Measurements from ENCODE around the gene PLCH1. TPM values are rescaled to one million over a fixed set of nuclear protein-coding genes. Genes with fewer than 3 reads are reported as not detected.

The PLCH1 gene
- polyA plus RNA-seq, 6 donors from 2014 or later = not detected

DNA sequence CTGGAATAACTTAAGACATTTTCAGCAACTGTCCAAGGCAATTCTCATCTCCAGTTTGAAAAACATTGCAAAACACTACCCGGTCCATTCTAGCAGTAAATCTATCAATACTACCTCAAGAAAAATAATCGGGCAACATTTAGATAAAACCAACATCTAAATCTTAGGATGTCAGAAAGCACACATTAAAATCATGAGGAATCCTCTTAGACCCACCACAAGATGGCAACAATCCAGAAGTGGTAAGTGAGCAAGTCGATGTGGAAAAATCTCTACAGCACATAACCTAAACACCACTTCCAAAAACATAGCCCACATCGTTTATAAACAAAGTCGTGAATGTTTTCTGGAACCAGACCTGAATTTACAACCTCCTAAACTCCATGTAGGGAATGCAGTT is 5.7 kb downstream of the PLCH1 start:
- no peaks in the 10 kb centered on the region for H3K9me3 Mint-ChIP-seq

DNA sequence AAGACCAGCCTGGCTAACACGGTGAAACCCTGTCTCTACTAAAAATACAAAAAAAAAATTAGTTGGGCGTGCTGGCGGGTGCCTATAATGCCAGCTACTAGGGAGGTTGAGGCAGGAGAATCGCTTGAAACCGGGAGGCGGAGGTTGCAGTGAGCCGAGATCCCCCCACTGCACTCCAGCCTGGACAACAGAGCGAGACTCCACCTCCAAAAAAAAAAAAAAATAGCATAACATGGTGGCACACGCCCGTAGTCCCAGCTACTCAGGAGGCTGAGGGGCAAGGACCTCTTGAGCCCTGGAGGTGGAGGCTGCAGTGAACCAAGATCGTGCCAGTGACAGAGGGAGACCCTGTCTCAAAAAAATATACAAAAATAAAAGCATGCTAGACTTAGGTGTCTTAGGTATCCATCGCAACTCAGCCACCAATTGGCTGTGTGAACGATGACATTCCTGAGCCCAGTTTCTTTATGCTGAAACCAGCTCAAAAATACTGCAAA is 6.2 kb downstream of the PLCH1 start:
- H3K27me3 Mint-ChIP-seq = peaks cover 32 to 33% (median 32%) of the 10 kb centered on the region in 3 donors
- no peak overlapping the region for H3K4me3 Mint-ChIP-seq
- peaks cover 9 to 15% (median 12%) of the 10 kb centered on the region in 3 donors for H3K4me1 Mint-ChIP-seq

More for the DNA sequence above, 5.7 kb downstream of the PLCH1 start:
- H3K36me3 Mint-ChIP-seq = no peaks in the 10 kb centered on the region
- ATAC-seq (ENCODE audit: low read depth in 2 of 2) = no peak
- peaks cover 13 to 20% (median 15%) of the 10 kb centered on the region in 3 donors for H3K4me1 Mint-ChIP-seq
- no peak overlapping the region for H3K27ac Mint-ChIP-seq
- no peak for DNase-seq
- H3K4me3 Mint-ChIP-seq = no peak overlapping the region
- peaks cover 32 to 35% (median 32%) of the 10 kb centered on the region in 3 donors for H3K27me3 Mint-ChIP-seq

GRCh38 chr3:155737844-155738460 is 6.9 kb downstream of the PLCH1 start:
- Mint-ChIP-seq H3K36me3 (no peaks in the 10 kb centered on the region), H3K4me3 (peak overlapping the region in 2 of 8 donors; percentile 16 to 65), H3K27ac (peak overlapping the region in 2 of 6 donors; percentile 10 to 64), H3K27me3 (peaks cover 29 to 34% (median 32%) of the 10 kb centered on the region in 3 donors), H3K9me3 (peaks cover 0 to 3% (median 0%) of the 10 kb centered on the region in 7 donors), H3K4me1 (peaks cover 6 to 8% (median 7%) of the 10 kb centered on the region in 3 donors)
- ATAC-seq (ENCODE audit: low read depth in 2 of 2) (peak; percentile 39 to 42), DNase-seq (no peak)

More for the DNA sequence above, 6.2 kb downstream of the PLCH1 start:
- H3K27ac Mint-ChIP-seq = no peak overlapping the region
- no peaks in the 10 kb centered on the region for H3K36me3 Mint-ChIP-seq
- H3K9me3 Mint-ChIP-seq = peaks cover 0 to under 1% (median 0%) of the 10 kb centered on the region in 7 donors
- DNase-seq (no peak), ATAC-seq (ENCODE audit: low read depth in 2 of 2) (no peak)

DNA sequence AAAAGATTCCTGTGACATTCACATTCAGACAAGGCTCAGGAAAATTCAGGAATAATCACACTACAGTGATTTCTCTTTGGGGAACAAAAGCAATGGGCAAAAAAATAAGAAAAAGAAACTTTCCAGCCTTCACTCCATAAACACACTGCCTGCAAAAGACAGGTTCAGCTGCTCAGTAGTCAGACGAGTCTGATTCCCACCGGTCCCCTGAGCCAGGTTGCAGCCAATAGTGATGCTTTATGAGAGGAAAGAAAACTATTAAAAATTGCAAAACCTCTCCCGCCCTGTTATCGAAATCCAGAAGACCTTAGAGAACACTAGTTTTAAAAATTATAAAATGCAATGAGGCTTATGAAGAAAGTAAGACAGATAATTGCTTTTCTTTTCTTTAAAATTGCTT is 8.5 kb downstream of the PLCH1 start:
- H3K4me1 Mint-ChIP-seq = peaks cover 6 to 8% (median 7%) of the 10 kb centered on the region in 3 donors
- DNase-seq = no peak

GRCh38 chr3:155730843-155731242 is 14.0 kb downstream of the PLCH1 start:
- DNase-seq = no peak
- Mint-ChIP-seq H3K27me3 (peaks cover 4 to 25% (median 23%) of the 10 kb centered on the region in 3 donors), H3K4me3 (no peak overlapping the region), H3K4me1 (no peaks in the 10 kb centered on the region), H3K36me3 (no peaks in the 10 kb centered on the region), H3K27ac (no peak overlapping the region), H3K9me3 (peaks cover 0 to 3% (median 0%) of the 10 kb centered on the region in 7 donors)
- ATAC-seq (ENCODE audit: low read depth in 2 of 2) = no peak

More for the DNA sequence above, 8.5 kb downstream of the PLCH1 start:
- Mint-ChIP-seq H3K4me3 (no peak overlapping the region), H3K27ac (no peak overlapping the region), H3K27me3 (peaks cover 24 to 30% (median 26%) of the 10 kb centered on the region in 3 donors), H3K36me3 (no peaks in the 10 kb centered on the region), H3K9me3 (peaks cover 0 to 3% (median 0%) of the 10 kb centered on the region in 7 donors)
- ATAC-seq (ENCODE audit: low read depth in 2 of 2) = no peak

- H3K4me3 Mint-ChIP-seq = no peak overlapping the region
- ATAC-seq (ENCODE audit: low read depth in 2 of 2) (no peak), DNase-seq (no peak)
- H3K36me3 Mint-ChIP-seq = no peaks in the 10 kb centered on the region
- H3K27me3 Mint-ChIP-seq = peaks cover 4 to 25% (median 18%) of the 10 kb centered on the region in 3 donors
- H3K9me3 Mint-ChIP-seq = no peaks in the 10 kb centered on the region
- no peaks in the 10 kb centered on the region for H3K4me1 Mint-ChIP-seq
- H3K27ac Mint-ChIP-seq = no peak overlapping the region
Measured at GRCh38 chr3:155727836-155728235, 17.0 kb downstream of the PLCH1 start.

DNA sequence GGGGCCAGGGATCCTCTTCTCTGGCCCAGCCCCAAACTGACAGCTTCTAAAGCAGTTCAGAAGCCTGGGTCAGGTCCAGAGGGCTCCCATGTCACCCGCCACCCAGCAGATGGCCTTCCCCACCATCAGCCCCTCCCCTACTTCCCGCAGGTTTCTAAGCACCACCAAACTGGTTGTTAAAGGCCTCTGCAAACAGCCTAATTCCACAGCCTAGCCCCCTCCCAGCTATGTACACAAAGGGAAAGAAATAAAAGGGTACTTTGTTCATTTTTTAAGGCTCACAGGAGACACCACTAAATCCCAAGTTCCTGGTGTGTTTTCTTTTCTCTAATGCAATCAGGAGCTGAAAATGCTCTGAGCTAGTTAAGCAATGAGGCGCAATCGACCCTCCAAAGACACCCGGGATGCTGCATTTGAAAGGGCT is 30.6 kb downstream of the PLCH1 start:
- no peak for ATAC-seq (ENCODE audit: low read depth in 2 of 2)
- DNase-seq = no peak
- Mint-ChIP-seq H3K4me3 (no peak overlapping the region), H3K27me3 (no peaks in the 10 kb centered on the region), H3K36me3 (peaks cover 10 to 19% of the 10 kb centered on the region in 2 donors), H3K4me1 (no peaks in the 10 kb centered on the region), H3K9me3 (peaks cover 11 to 28% (median 19%) of the 10 kb centered on the region in 7 donors), H3K27ac (no peak overlapping the region)

DNA sequence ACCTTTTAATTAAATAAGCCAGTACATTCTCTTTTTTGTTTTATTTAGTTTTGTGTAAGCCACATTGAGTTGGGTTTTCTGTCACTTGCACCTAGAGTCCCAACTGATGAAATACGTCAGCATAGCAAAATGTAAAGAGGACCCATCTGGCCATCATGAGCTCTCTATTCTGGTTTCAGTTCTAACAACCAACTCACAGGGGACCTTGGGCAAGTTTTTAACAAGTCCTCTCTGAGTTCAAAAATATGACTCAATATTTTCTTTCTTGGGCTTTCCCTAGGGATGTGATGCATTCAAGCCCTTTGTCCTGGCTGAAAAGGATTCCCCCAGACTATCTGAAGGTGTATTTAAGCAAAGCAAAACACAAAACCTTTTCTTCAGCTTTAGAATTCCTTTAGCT is 32.9 kb downstream of the PLCH1 start:
- no peak for ATAC-seq (ENCODE audit: low read depth in 2 of 2)

DNA sequence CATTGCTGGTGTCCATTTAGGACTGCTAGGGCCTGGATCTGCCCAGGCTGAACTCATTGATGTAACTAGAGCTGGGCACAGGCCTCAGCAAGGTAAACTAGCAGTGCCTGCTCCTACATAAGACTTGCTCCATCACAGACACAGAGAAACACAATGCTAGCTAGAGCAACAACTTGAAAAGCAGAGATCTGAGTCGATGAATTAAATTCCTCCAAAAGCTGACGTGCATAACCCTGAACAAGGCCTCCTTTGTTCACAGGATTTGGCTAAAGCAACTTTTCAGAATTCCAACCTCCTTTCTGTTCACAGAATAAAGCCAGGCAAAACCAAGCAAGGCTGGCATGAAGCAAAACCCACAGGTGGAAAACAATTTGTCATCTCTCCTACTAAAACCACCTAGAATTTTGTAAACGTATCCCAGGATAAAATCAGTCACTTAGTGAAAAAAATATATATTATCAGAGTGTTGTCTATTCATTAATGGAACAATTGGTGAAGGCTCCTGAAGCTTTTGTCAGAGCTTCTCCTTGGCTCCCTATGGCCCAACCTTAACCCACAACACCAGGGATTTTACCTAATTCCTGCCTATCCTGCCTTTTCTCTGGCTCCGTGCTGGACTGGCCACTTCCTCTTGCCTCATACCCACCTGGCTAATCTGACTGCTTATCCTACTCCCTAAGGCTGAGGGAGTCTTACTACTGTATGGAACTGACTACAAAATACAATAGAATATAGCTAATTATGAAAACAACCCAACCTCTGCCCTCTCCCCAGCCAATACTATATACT is 39.9 kb downstream of the PLCH1 start:
- ATAC-seq (ENCODE audit: low read depth in 2 of 2) = no peak
- no peaks in the 10 kb centered on the region for H3K9me3 Mint-ChIP-seq
- no peak overlapping the region for H3K4me3 Mint-ChIP-seq
- no peaks in the 10 kb centered on the region for H3K4me1 Mint-ChIP-seq
- DNase-seq = no peak
- no peaks in the 10 kb centered on the region for H3K36me3 Mint-ChIP-seq
- H3K27me3 Mint-ChIP-seq = peaks cover 0 to 5% (median 0%) of the 10 kb centered on the region in 3 donors
- H3K27ac Mint-ChIP-seq = no peak overlapping the region

More for the DNA sequence above, 32.9 kb downstream of the PLCH1 start:
- H3K9me3 Mint-ChIP-seq = peaks cover 0 to 10% (median 4%) of the 10 kb centered on the region in 7 donors
- no peak for DNase-seq
- H3K27ac Mint-ChIP-seq = no peak overlapping the region
- no peaks in the 10 kb centered on the region for H3K27me3 Mint-ChIP-seq
- no peak overlapping the region for H3K4me3 Mint-ChIP-seq
- peaks cover 0 to 9% of the 10 kb centered on the region in 2 donors for H3K36me3 Mint-ChIP-seq
- no peaks in the 10 kb centered on the region for H3K4me1 Mint-ChIP-seq

GRCh38 chr3:155704061-155704460 is 40.8 kb downstream of the PLCH1 start:
- H3K4me1 Mint-ChIP-seq = no peaks in the 10 kb centered on the region
- H3K9me3 Mint-ChIP-seq = no peaks in the 10 kb centered on the region
- DNase-seq (no peak), ATAC-seq (ENCODE audit: low read depth in 2 of 2) (no peak)
- peaks cover 0 to 5% (median 0%) of the 10 kb centered on the region in 3 donors for H3K27me3 Mint-ChIP-seq
- H3K4me3 Mint-ChIP-seq = no peak overlapping the region
- no peak overlapping the region for H3K27ac Mint-ChIP-seq
- no peaks in the 10 kb centered on the region for H3K36me3 Mint-ChIP-seq

DNA sequence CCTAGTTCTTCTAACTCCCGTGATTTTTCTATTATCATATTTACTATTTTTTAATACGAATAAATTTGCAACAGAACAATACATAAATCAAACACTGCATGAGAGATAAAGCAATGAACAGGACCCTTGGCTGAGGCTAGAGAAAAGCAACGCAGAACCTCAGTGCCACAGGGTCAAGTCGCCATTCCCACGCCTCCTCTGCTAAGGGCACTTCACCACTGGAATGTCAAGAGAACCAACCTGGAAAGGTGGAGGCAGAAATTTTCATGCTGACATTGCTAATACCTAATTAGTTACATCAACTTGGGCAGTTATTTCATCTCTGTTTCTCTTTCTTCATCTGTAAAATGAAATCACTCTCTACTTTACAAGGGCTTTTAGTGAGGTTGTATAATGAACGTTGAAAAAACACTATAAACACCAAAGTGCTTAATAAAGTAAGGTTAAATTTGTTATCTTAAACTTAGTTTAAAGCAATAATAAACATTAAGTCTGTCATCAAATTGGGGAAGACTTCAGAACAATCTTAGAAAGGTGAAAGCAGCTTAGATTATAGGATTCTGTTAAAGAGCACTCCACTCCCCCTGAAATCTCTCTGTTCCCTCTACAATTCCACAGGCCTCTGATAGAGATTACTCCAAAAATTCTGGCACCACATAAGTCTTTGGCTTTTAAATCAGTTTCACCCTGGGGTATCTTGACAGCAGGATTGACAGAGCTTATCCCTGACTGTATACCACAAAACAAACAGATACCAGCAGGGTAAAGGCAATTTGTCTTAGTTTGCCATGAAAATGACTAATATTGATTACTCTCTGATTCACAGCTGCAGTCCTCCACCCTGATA is 41.9 kb downstream of the PLCH1 start:
- DNase-seq (no peak), ATAC-seq (ENCODE audit: low read depth in 2 of 2) (no peak)
- peaks cover 0 to 5% (median 0%) of the 10 kb centered on the region in 3 donors for H3K27me3 Mint-ChIP-seq
- no peaks in the 10 kb centered on the region for H3K4me1 Mint-ChIP-seq
- no peaks in the 10 kb centered on the region for H3K36me3 Mint-ChIP-seq
- no peak overlapping the region for H3K27ac Mint-ChIP-seq
- no peaks in the 10 kb centered on the region for H3K9me3 Mint-ChIP-seq
- H3K4me3 Mint-ChIP-seq = no peak overlapping the region

DNA sequence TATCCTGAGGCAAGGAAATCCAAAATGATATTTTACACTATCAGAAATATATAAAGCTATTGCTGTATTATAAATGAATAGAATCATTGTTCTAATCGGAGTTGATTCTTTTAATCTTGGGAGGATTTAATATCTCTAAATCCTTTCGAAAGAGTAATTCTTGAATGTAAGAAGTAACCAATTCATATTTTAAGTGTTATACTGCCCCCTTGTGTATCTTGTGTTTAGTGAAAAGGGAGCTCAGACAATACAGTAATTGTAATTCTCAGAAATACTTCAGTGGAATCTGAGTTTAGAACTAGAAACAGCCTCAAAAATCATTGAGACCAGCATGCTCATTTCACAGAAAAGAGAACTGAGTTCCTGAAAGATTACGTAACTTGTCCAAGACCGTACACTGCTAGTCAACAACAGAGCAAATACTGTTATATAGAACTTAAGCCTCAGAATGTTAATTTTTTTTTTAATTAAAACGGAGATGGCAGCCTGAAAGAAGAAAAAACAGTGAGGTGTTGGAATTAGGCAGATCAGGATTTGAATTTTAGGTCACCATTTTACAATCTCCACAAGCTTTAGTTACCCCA is 42.9 kb downstream of the PLCH1 start:
- H3K4me1 Mint-ChIP-seq = no peaks in the 10 kb centered on the region
- H3K27me3 Mint-ChIP-seq = peaks cover 0 to 5% (median 0%) of the 10 kb centered on the region in 3 donors
- H3K4me3 Mint-ChIP-seq = no peak overlapping the region
- DNase-seq = peak; percentile 39
- no peak for ATAC-seq (ENCODE audit: low read depth in 2 of 2)
- no peaks in the 10 kb centered on the region for H3K36me3 Mint-ChIP-seq
- H3K9me3 Mint-ChIP-seq = no peaks in the 10 kb centered on the region
- H3K27ac Mint-ChIP-seq = no peak overlapping the region

DNA sequence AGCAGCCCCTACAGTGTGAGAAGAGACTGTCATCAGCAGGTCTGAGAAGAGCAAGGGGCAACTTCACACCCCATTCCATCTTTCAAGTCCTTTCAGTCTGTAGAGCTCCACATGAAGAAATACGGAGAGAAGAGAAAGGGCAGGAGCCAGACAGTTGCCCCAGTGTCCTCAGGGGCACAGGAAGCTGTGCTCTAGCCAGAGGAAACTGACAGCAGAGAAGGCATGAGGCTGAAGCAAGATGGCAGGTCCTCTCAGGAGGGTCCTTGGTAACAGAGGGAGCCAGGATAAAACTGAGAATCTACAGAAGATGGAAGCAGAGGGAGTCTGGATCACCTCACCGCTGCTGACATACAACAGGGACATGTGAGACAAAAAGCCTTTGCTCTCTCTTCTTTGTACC is 47.3 kb downstream of the PLCH1 start:
- H3K27ac Mint-ChIP-seq = no peak overlapping the region

More for the DNA sequence above, 47.3 kb downstream of the PLCH1 start:
- no peaks in the 10 kb centered on the region for H3K36me3 Mint-ChIP-seq
- H3K4me1 Mint-ChIP-seq = no peaks in the 10 kb centered on the region
- DNase-seq (no peak), ATAC-seq (ENCODE audit: low read depth in 2 of 2) (no peak)
- no peaks in the 10 kb centered on the region for H3K27me3 Mint-ChIP-seq
- no peak overlapping the region for H3K4me3 Mint-ChIP-seq
- H3K9me3 Mint-ChIP-seq = no peaks in the 10 kb centered on the region

All from naive B cell (primary cell).